ENCODE results near the gene PTPRN2.

DNA sequence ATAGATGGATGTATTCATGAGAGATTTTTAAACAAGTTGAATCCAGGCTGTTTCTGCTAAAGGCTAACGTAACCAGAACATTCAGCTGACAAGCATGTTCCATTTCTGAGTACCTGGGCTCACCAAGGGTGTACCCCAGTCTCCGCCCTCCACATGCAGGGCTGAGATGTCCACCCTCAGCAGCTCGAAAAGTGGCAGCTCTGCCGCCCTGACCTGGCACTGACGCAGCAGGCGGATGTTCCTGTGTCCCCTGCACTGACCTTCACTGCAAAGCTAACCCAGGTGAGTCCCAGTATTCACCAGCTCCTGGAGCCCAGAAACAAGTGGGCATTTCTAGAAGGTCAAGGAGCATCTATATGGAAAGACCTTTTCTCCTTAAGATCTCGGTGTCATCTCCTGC lies 437.4 kb downstream of the PTPRN2 start:
- no peak for TF ChIP-seq POLR2A (IDR thresholded peaks at IDR 0.05)
- TF ChIP-seq, protein P1, sequence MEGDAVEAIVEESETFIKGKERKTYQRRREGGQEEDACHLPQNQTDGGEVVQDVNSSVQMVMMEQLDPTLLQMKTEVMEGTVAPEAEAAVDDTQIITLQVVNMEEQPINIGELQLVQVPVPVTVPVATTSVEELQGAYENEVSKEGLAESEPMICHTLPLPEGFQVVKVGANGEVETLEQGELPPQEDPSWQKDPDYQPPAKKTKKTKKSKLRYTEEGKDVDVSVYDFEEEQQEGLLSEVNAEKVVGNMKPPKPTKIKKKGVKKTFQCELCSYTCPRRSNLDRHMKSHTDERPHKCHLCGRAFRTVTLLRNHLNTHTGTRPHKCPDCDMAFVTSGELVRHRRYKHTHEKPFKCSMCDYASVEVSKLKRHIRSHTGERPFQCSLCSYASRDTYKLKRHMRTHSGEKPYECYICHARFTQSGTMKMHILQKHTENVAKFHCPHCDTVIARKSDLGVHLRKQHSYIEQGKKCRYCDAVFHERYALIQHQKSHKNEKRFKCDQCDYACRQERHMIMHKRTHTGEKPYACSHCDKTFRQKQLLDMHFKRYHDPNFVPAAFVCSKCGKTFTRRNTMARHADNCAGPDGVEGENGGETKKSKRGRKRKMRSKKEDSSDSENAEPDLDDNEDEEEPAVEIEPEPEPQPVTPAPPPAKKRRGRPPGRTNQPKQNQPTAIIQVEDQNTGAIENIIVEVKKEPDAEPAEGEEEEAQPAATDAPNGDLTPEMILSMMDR (IDR thresholded peaks at IDR 0.05): no peak
